ENCODE data around the gene MAGEF1.

MAGEF1 gene

DNA sequence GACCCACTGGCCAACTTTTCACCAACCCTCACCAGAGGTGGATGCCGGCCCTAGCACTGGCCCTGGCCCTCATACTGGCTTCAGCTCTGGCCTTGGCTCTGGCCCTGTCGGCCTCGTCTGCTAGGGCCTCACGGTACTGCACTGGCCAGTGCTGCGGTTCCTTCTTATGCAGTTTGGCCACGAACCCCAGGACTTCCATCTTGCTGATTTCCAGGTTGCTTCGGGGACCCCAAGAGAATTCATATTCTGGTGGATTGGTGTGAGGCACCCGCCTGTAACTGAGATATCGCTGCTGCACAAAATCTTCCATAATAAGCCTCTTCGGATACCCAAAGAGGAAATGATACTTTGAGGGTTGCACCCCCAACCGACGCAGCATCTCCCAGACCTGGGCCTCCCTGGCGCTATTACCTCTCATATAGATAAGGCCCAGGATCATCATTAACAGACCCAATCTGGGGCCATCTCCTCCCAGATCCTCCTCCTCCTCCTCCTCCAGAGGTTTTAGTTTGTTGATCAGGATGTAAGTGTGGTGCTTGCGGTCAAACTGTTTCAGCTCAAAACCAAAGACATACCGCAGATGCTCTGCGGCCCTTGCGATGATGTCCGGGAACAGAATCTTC lies 883 bp downstream of the MAGEF1 start:
- DNase-seq (ENCODE audit: low read depth) = peak; percentile 73
- peak overlapping the region; percentile 79 for H3K4me3 ChIP-seq (ENCODE audit: low read length)
- TF ChIP-seq, protein P1, sequence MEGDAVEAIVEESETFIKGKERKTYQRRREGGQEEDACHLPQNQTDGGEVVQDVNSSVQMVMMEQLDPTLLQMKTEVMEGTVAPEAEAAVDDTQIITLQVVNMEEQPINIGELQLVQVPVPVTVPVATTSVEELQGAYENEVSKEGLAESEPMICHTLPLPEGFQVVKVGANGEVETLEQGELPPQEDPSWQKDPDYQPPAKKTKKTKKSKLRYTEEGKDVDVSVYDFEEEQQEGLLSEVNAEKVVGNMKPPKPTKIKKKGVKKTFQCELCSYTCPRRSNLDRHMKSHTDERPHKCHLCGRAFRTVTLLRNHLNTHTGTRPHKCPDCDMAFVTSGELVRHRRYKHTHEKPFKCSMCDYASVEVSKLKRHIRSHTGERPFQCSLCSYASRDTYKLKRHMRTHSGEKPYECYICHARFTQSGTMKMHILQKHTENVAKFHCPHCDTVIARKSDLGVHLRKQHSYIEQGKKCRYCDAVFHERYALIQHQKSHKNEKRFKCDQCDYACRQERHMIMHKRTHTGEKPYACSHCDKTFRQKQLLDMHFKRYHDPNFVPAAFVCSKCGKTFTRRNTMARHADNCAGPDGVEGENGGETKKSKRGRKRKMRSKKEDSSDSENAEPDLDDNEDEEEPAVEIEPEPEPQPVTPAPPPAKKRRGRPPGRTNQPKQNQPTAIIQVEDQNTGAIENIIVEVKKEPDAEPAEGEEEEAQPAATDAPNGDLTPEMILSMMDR (conservative IDR thresholded peaks at IDR 0.05; ENCODE audit: low read length) = no peak

DNA sequence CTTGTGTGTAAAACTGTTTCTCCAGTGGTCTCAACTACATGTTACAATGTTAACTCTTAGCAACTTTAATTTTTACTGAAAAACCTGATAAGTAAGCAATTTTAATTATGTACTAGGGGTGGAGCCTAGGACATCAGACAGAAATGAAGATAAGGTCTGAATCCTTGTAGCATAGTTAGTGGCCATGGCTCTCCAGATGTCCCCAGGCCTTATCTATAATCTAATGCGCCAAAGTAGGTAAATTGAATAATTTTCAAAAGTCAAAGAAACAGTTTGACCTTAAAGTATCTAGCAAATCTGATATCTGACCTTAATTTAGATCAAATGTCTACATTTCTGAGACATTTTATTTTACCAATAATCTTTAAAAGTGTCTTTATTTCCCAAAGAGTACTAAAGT lies 8.2 kb downstream of the MAGEF1 start:
- DNase-seq (ENCODE audit: low read depth) = no peak
- no peak overlapping the region for H3K4me3 ChIP-seq (ENCODE audit: low read length)
- TF ChIP-seq, protein P1 (conservative IDR thresholded peaks at IDR 0.05; ENCODE audit: low read length) = no peak

DNA sequence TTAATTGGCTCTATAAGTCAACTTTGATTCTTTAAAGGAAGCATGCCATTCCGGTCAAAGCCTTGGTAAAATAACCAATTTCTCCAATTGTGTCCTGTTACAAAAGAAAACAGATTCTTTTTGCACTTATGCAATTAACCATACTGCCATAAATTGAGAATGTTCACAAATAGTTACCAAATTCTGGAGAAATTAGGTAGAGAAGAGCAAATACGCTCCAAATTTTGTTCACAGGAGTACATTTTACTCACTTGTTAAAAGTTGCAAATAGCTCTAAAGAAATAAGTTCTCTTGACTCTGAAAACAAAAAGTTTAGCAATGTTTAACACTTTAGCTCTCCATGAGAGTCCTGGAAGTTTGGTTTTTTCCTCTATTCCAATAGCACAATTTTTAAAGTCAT lies 11.1 kb downstream of the MAGEF1 start:
- H3K4me3 ChIP-seq (ENCODE audit: low read length) = no peak overlapping the region
- TF ChIP-seq, protein P1 (conservative IDR thresholded peaks at IDR 0.05; ENCODE audit: low read length) = no peak
- DNase-seq (ENCODE audit: low read depth) = no peak

DNA sequence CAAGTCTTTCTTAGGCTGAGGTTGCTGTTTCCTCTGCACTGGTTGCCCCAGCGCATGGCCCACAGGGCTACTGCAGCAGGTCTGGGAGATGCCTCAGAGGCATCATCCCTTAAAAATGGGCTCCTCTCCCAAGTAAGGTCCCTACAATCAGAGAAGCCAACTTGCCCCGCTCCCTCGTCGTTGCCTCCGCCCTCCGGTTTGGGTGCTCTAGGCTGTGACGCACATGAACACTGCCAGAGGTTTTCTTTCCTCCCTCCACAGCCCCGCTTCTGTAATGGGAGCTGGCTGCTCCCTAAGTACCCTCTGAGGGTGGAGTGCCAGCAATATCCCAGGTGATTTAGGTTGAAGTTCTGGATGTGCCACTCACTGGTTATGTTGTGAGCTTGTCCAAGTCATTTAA lies 14.0 kb downstream of the MAGEF1 start:
- DNase-seq (ENCODE audit: low read depth) = no peak
- H3K4me3 ChIP-seq (ENCODE audit: low read length) = no peak overlapping the region
- TF ChIP-seq, protein P1 (conservative IDR thresholded peaks at IDR 0.05; ENCODE audit: low read length) = no peak

DNA sequence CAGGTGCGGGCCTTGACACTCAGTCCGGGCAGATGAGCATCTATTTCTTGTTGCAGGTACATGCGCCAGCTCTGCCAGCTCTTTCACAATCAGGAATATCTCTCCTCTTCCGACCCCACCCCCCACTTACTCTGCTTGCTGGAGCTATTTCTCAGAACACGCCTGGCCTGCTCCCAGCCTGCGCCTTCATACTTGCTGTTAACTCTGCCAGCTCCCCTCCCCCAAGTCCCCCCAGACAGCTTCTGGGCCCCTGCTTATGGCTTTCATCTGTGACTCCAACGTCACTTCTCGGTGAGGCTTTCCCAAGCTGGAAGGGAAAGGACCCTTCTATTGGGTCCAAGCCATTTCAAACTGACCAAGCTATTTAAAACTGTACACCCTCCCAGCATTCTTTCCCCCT lies 15.2 kb downstream of the MAGEF1 start:
- DNase-seq (ENCODE audit: low read depth) = no peak
- TF ChIP-seq, protein P1 (conservative IDR thresholded peaks at IDR 0.05; ENCODE audit: low read length) = no peak
- no peak overlapping the region for H3K4me3 ChIP-seq (ENCODE audit: low read length)

DNA sequence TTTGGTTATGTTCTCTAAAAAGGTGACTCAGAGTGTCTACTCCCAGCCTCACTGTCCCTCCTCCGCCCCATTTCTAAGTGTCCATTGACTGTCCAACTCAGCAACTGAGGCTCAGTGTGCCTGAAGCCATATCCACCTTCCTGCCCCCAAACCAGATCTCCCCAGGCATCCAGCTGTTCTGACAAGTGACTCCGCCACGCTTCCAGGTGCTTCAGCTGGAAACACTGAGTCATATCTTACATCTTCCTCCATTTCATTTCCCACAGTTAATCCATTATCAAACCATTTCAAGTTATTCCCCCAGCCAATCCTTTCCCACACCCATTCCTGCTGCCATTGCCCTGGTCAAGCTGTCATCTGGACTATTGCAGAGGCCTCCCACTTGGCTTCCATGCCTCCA lies 17.1 kb downstream of the MAGEF1 start:
- TF ChIP-seq, protein P1 (conservative IDR thresholded peaks at IDR 0.05; ENCODE audit: low read length) = no peak
- no peak overlapping the region for H3K4me3 ChIP-seq (ENCODE audit: low read length)
- no peak for DNase-seq (ENCODE audit: low read depth)

DNA sequence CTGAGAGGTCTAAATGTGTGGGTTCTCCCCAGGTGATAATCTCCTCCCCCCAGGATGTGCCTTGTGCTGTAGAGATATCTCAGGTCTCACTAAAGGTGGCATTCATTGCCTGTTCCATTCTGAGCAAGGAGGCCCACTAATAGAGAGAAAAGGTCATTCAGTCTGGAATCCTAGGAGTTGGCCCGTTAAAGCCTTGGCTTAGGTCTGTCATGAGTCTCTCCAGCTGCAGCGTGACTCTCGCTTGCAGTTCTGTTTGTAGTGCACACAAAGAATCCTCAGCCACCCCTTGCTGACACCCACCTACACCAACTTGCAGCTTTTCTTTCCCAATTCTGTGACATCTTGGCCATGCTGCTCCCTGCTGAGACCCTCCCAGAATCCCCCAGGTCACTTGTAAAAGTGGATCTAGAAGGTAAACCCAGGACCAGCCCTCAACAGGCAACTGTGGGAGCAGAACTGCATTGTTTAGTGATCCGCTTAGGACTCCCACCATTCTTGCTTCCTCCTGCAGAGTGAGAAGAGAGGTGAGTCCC lies 17.7 kb downstream of the MAGEF1 start:
- TF ChIP-seq, protein P1 (conservative IDR thresholded peaks at IDR 0.05; ENCODE audit: low read length) = no peak
- DNase-seq (ENCODE audit: low read depth) = no peak
- no peak overlapping the region for H3K4me3 ChIP-seq (ENCODE audit: low read length)

Data from AG10803 (cell line).